Osteocyte (in vitro differentiated cells): ENCODE results near the gene RSPH1. TPM values are rescaled to one million over a fixed set of nuclear protein-coding genes. Genes with fewer than 3 reads are reported as not detected.

ENCODE experiments used
- DNase-seq: peaks from one replicate; pipeline ENCODE4 v3.0.0; 2021; ENCODE audit warnings: mixed read lengths; ENCODE audit not compliant: unreplicated experiment; ENCODE audit errors: extremely low spot score
- H3K27ac Mint-ChIP-seq: one replicate; pipeline ENCODE4 v1.8.0; 2021; ENCODE audit warnings: mild to moderate bottlenecking, mixed read lengths; ENCODE audit not compliant: unreplicated experiment
- H3K27me3 Mint-ChIP-seq: one replicate; pipeline ENCODE4 v1.8.0; 2021; ENCODE audit warnings: mixed read lengths; ENCODE audit not compliant: unreplicated experiment
- H3K36me3 Mint-ChIP-seq: one replicate; pipeline ENCODE4 v1.8.0; 2021; ENCODE audit warnings: mixed read lengths; ENCODE audit not compliant: unreplicated experiment
- H3K4me1 Mint-ChIP-seq: one replicate; pipeline ENCODE4 v1.8.0; 2021; ENCODE audit warnings: mixed read lengths; ENCODE audit not compliant: unreplicated experiment
- H3K4me3 Mint-ChIP-seq: one replicate; pipeline ENCODE4 v1.8.0; 2021; ENCODE audit warnings: mild to moderate bottlenecking, moderate library complexity, mixed read lengths; ENCODE audit not compliant: unreplicated experiment
- H3K9me3 Mint-ChIP-seq: one replicate; pipeline ENCODE4 v1.8.0; 2021; ENCODE audit warnings: mixed read lengths; ENCODE audit not compliant: unreplicated experiment
- CTCF ChIP-seq: fragments of 200-600 bp; sonication (generic); IDR thresholded peaks from 2 replicates; pipeline ENCODE4 v1.5.0; 2021; ENCODE audit warnings: antibody characterized with exemption, mild to moderate bottlenecking, moderate library complexity
- total RNA-seq: library from RNA; stranded (reverse); gene quantifications from 2 replicates; pipeline ENCODE4 v1.2.1, GENCODE V29; 2021

Gene RSPH1
- total RNA-seq, 1 donor from 2014 or later = 0.19 TPM

DNA sequence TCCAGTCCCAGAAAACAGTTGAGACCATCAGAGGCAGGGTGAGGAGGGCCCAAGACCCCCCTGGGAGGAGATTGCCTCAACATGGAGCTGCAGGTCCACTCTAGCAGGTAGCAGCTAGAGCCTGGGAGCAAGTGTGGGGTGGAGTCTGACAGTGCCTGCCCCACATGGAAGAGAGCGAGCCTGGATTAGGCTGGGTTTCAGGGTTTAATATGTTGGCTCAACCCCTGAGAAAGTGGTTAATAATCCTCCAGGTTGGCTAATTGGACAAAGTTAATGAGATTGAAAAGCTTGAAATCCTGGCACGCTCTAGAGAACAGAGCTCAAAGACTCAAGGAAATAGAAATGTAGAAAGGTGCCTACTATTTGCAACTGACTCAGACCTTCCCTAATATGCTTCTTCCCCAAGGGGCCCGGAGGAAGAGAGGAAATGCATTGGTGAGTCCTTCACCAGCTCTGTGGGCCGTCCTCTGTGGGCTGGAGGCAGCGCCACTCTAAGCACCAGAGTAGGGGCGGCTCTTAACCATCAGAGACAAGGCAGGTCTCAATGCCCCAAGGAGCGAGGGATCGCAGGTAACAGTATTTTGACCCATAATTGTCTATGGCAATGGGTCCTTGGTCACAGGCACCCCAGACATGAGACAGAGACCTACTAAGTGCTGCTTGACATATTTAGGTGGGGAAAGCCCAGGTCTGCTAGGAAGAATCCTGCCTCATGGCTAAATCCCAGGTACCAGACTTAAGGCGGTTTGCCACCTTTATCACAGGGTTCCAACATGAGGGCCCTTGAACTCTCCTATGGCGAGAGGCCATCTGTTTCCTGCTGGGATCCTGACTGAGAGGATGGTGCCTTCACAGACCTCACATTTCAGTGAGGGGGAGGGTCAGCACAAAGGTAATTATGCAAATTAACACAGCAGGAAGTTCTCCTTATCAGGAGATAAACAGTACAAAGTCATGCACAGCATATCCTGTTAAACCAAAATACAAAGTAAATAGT lies 33.8 kb downstream of the RSPH1 start:
- DNase-seq = no peak
- H3K9me3 Mint-ChIP-seq = no peaks in the 10 kb centered on the region
- H3K36me3 Mint-ChIP-seq = no peaks in the 10 kb centered on the region
- peaks cover 15% of the 10 kb centered on the region for H3K4me1 Mint-ChIP-seq
- no peak overlapping the region for H3K27ac Mint-ChIP-seq
- H3K4me3 Mint-ChIP-seq = no peak overlapping the region
- TF ChIP-seq CTCF = no peak
- H3K27me3 Mint-ChIP-seq = peaks cover 5% of the 10 kb centered on the region

DNA sequence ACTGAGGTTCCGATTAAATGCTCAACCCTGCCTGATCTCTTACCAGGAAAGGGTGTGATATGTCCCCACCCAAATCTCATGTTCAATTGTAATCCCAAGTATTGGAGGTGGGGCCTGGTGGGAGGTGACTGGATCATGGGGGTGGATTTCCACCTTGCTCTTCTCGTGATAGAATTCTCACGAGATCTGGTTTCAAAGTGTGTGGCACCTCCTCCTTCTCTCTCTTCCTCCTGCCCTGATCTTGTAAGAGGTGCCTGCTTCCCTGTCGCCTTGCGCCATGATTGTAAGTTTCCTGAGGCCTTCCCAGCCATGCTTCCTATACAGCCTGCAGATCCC lies 34.9 kb downstream of the RSPH1 start:
- no peak for DNase-seq
- no peak overlapping the region for H3K27ac Mint-ChIP-seq
- peaks cover 18% of the 10 kb centered on the region for H3K4me1 Mint-ChIP-seq
- no peaks in the 10 kb centered on the region for H3K9me3 Mint-ChIP-seq
- H3K27me3 Mint-ChIP-seq = peaks cover 3% of the 10 kb centered on the region
- H3K4me3 Mint-ChIP-seq = no peak overlapping the region
- no peaks in the 10 kb centered on the region for H3K36me3 Mint-ChIP-seq
- no peak for TF ChIP-seq CTCF

DNA sequence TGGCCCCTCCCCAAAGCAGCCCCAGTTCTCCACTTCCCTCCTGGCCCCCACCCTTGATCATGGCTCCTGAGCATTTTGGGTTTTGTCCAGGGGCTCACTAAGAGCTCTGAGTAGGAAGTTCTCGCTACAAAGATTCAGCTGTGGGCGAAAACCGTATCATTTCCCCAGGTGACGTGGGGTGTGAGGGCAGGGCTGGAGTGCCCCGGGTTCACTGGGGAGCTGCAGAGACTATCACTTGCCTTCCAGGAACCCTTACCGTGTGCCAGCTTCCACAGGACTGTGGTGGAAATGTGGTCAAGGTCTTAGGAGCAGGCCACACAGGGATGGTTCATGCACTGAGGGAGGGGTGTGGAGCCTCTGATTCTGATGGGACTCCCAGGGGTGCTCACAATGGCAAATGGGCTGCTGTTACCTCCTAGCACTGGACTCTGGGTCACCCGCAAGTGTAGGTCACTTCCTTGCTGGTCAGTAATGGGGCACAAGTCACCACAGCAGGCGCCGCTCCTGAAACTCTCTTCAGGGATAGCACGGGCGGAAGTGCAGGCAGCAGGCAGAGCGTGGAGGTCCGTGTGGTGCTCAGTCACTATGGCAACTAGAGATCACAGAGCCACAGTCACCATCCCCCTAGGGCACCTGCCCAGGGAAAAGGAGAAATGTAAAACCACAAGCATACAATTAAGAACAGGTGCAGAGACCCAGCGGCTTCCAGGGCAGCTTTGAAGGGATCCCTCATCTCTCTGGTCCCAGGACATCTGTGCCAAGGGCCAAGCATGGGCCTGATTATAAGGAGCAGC lies 35.4 kb downstream of the RSPH1 start:
- no peak overlapping the region for H3K27ac Mint-ChIP-seq
- H3K9me3 Mint-ChIP-seq = no peaks in the 10 kb centered on the region
- TF ChIP-seq CTCF = no peak
- no peak overlapping the region for H3K4me3 Mint-ChIP-seq
- H3K4me1 Mint-ChIP-seq = peaks cover 16% of the 10 kb centered on the region
- H3K36me3 Mint-ChIP-seq = no peaks in the 10 kb centered on the region
- DNase-seq = no peak
- H3K27me3 Mint-ChIP-seq = peaks cover 3% of the 10 kb centered on the region

- no peak for DNase-seq
- no peak overlapping the region for H3K27ac Mint-ChIP-seq
- no peak overlapping the region for H3K4me3 Mint-ChIP-seq
- no peaks in the 10 kb centered on the region for H3K36me3 Mint-ChIP-seq
- H3K4me1 Mint-ChIP-seq = peaks cover 7% of the 10 kb centered on the region
- TF ChIP-seq CTCF = no peak
- H3K9me3 Mint-ChIP-seq = no peaks in the 10 kb centered on the region
- H3K27me3 Mint-ChIP-seq = peaks cover 3% of the 10 kb centered on the region
Measured at GRCh38 chr21:42459546-42460215, 36.3 kb downstream of the RSPH1 start.
